ENCODE measurements around the gene VANGL2. TPM values are rescaled to one million over a fixed set of nuclear protein-coding genes. Genes with fewer than 3 reads are reported as not detected.

VANGL2 gene
- total RNA-seq, 1 donor from 2014 or later = 5.5 TPM

- H3K4me1 Mint-ChIP-seq = peaks cover 3% of the 10 kb centered on the region
- no peak overlapping the region for H3K27ac Mint-ChIP-seq
- DNase-seq (no peak), ATAC-seq (ENCODE audit: low read depth) (no peak)
- H3K9me3 Mint-ChIP-seq = no peaks in the 10 kb centered on the region
- no peak for TF ChIP-seq CTCF (IDR thresholded peaks at IDR 0.05)
- no peaks in the 10 kb centered on the region for H3K36me3 Mint-ChIP-seq (ENCODE audit: low read depth)
- intact Hi-C loops (cut with micrococcal nuclease) = no loop called here
- CTCF ChIA-PET = no interaction called here
- no peak overlapping the region for H3K4me3 Mint-ChIP-seq
- POLR2A ChIA-PET = interaction anchor here (1.5 kb wide), 1 partner anchor 64 kb away, joined by 3 read pairs; no protein-coding TSS in a partner anchor
- no peaks in the 10 kb centered on the region for H3K27me3 Mint-ChIP-seq
Observed at GRCh38 chr1:160410406-160411005, 10.1 kb downstream of the VANGL2 start.

- Mint-ChIP-seq H3K36me3 (ENCODE audit: low read depth) (no peaks in the 10 kb centered on the region), H3K4me3 (no peak overlapping the region), H3K9me3 (no peaks in the 10 kb centered on the region), H3K27ac (no peak overlapping the region), H3K4me1 (no peaks in the 10 kb centered on the region), H3K27me3 (no peaks in the 10 kb centered on the region)
- DNase-seq (no peak), ATAC-seq (ENCODE audit: low read depth) (no peak)
- intact Hi-C loops (cut with micrococcal nuclease) = no loop called here
- no peak for TF ChIP-seq CTCF (IDR thresholded peaks at IDR 0.05)
- CTCF ChIA-PET = no interaction called here
- POLR2A ChIA-PET = interaction anchor here (1.0 kb wide), 1 partner anchor 9 kb away, joined by 3 read pairs; no protein-coding TSS in a partner anchor
Observed at GRCh38 chr1:160411271-160412027, 11.1 kb downstream of the VANGL2 start.

GRCh38 chr1:160412028-160412362, 11.6 kb downstream of the VANGL2 start:
- no peaks in the 10 kb centered on the region for H3K36me3 Mint-ChIP-seq (ENCODE audit: low read depth)
- ATAC-seq (ENCODE audit: low read depth) (no peak), DNase-seq (no peak)
- intact Hi-C loops (cut with micrococcal nuclease) = no loop called here
- no peaks in the 10 kb centered on the region for H3K4me1 Mint-ChIP-seq
- ChIA-PET POLR2A (interaction anchor here (1.0 kb wide), 1 partner anchor 9 kb away, joined by 3 read pairs; no protein-coding TSS in a partner anchor), CTCF (no interaction called here)
- H3K4me3 Mint-ChIP-seq = no peak overlapping the region
- TF ChIP-seq CTCF (IDR thresholded peaks at IDR 0.05) = no peak
- H3K27me3 Mint-ChIP-seq = no peaks in the 10 kb centered on the region
- no peak overlapping the region for H3K27ac Mint-ChIP-seq
- no peaks in the 10 kb centered on the region for H3K9me3 Mint-ChIP-seq

- Mint-ChIP-seq H3K27me3 (no peaks in the 10 kb centered on the region), H3K9me3 (no peaks in the 10 kb centered on the region), H3K27ac (no peak overlapping the region), H3K36me3 (ENCODE audit: low read depth) (no peaks in the 10 kb centered on the region), H3K4me3 (no peak overlapping the region), H3K4me1 (no peaks in the 10 kb centered on the region)
- ATAC-seq (ENCODE audit: low read depth) = no peak
- no peak for DNase-seq
- CTCF ChIA-PET = interaction anchor here (1.5 kb wide), 1 partner anchor 36 kb away, joined by 4 read pairs; no protein-coding TSS in a partner anchor
- TF ChIP-seq CTCF (IDR thresholded peaks at IDR 0.05) = no peak
- POLR2A ChIA-PET = interaction anchor here (0.5 to 0.7 kb wide), 3 partner anchors 75 to 621 kb away, joined by 3 to 4 read pairs (median 3); no protein-coding TSS in a partner anchor
- intact Hi-C loops (cut with micrococcal nuclease) = no loop called here
Observed at GRCh38 chr1:160413716-160414115, 13.4 kb downstream of the VANGL2 start.

GRCh38 chr1:160414881-160415280, 14.5 kb downstream of the VANGL2 start:
- H3K9me3 Mint-ChIP-seq = no peaks in the 10 kb centered on the region
- CTCF ChIA-PET = interaction anchor here (1.5 kb wide), 1 partner anchor 38 kb away, joined by 4 read pairs; no protein-coding TSS in a partner anchor
- H3K4me3 Mint-ChIP-seq = no peak overlapping the region
- no peak for TF ChIP-seq CTCF (IDR thresholded peaks at IDR 0.05)
- POLR2A ChIA-PET = no interaction called here
- no peak overlapping the region for H3K27ac Mint-ChIP-seq
- H3K36me3 Mint-ChIP-seq (ENCODE audit: low read depth) = peaks cover 2% of the 10 kb centered on the region
- DNase-seq (no peak), ATAC-seq (ENCODE audit: low read depth) (no peak)
- H3K27me3 Mint-ChIP-seq = no peaks in the 10 kb centered on the region
- intact Hi-C loops (cut with micrococcal nuclease) = no loop called here
- H3K4me1 Mint-ChIP-seq = no peaks in the 10 kb centered on the region
